GM18526 (cell line): ENCODE data around the gene OS9.

Experiments
- POLR2A ChIP-seq: IDR thresholded peaks from 3 replicates; pipeline ENCODE4 v1.6.1; 2011; ENCODE audit not compliant: insufficient read length; ENCODE audit errors: extremely low read depth

OS9 gene

DNA sequence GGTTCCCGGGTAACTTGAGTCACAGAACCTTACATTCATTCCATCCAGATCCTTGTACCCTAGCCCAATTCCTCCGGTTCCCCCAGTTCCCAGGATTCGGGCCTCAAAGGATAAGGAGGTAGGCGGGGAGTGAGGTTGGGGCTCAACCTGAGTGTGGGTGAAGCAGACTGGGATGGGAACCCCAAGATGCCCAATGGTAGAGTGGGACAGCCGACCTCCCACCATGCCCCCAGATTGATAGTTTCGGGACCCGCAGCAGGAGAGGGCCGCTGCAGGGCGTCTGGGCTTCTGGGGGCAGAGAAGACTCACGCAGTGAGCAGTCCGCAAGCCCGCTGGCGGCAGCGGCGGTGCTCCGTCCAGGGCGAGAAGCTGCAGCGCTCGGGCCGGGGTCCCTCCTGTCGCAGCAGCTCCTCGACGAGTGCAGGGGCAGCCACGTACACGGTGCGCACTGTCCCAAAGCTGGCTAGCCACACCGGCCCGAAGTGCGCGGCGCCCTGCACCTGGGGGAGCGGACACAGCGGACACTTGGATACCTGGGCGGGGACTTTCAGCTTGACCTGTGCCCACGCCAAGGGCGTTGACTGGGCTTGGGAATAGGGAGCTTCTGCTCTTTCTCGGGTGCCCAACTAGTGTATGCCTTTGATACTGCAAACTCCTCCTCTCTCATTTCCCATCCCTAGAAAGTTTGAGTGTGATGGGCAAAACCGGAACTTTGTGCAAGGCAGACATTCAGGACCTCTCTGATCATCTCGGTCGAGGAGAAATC, 71.9 kb downstream of the OS9 start:
- no peak for TF ChIP-seq POLR2A

DNA sequence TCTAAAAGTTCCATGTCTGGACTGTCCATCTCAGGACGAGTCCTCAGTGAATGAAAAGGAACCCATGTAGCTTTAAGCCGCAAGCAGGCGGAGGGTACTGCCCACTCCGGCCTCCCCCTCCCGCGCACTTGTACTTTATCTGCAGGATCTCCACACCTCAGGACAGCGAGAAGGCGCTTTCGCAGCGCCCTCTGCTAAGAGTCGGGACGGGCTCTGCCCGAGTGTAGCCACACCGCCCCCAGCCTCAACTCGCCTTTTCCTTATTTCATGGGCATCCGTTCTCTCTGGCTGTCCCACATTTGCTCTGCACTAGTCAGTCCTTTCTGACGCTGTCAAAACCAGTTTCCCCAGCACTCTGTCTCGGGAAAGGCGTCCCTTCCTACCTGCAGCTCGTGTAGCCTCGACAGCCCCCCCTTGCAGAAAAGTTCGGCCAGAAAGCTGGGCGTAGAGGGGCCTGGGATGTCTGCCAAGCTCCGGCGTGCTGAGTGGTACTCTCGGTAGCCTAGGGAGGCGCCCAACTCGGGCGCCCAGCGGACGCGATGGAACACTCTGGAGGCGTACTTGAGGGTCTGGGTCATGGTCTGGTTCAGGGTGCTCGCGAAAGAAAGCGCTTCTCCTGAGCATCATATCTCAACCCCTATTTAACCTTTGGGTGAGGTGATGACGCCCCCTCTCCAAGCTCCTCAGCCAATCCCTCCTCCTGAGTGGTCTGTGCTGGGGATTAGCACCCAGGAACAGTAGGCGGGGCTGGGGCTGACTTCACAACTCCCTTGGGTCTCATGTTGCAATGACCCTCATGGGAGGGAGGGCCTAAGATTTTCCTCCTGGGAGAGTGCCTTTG, 72.8 kb downstream of the OS9 start, which contains the start of gene CYP27B1:
CYP27B1 (minus strand) TSS at position 615 of the 841 bp plus-strand sequence; CDS start at position 578, 37 bp downstream.
- no peak for TF ChIP-seq POLR2A

DNA sequence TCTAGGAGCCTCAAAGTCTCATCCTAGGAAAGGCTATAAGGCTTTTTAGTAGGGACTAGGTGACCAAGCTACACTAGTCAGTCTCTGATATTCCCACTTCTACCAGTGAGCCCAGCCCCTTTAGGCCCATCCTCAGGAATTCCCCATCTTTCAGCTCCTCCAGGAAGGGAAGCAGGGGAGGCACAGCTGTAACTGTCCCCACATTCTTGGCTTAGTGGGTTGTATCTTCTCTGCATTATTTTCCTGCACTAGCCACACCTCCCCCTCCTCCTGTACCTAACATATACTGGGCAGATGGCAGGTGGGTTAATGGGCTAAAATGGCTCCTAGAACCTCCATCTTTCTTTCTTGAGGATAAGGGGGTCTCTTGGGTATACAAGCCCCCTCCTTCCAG, 73.4 kb downstream of the OS9 start:
- no peak for TF ChIP-seq POLR2A

DNA sequence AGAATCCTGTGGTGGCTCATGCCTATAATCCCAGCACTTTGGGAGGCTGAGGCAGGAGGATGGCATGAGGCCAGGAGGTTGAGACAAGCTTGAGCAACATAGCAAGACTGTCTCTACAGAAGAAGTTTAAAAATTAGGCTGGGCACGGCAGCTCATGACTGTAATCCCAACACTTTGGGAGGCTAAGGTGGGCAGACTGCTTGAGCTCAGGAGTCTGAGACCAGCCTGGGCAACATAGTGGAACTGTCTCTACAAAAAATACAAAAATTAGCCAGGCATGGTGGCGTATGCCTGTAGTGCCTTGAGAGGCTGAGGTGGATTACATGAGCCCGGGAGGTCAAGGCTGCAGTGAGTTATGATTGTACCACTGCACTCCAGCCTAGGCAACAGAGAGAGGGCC, 73.9 kb downstream of the OS9 start:
- TF ChIP-seq POLR2A = no peak

DNA sequence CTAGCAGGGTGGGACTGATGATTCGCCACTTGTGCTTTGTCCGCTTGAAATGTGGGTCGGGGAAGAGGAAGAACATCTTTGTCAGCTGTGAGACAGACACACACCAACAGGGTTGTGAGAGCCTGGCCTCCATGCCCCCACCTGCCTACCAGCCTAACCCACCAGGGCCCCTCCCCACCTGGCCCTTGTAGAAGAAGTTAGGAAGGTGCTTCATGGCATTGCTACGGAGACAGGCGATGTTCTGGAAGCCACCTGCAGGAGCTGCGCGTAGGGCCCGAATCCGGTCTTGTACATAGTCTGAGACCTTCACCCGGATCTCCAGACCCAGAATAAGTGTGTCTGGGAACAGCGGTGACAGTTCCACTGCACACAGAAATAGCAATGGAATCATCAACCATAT, 75.7 kb downstream of the OS9 start:
- no peak for TF ChIP-seq POLR2A

DNA sequence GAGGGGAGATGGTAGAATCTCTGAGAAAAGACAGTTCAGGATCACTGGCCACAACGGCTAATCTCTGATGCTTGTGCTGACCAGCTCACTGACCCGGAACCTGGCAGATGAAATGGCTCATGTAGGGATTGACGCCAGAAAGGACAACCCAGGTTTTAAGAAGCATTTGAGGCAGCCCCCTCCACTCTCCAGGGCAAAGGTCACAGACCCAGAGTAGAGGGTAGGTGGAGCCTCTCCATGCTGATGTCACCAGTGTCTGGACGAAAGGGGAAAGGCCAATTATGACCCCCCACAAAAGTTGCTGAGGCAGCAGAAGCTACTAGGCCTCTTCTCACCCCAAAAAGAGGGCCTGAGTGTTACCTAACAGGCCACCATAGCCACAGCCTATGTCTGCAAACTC, 76.8 kb downstream of the OS9 start:
- no peak for TF ChIP-seq POLR2A
